ENCODE results near the gene MAP1B. TPM values are rescaled to one million over a fixed set of nuclear protein-coding genes. Genes with fewer than 3 reads are reported as not detected.

Gene MAP1B
- total RNA-seq, 1 experiment from 2014 or later = 8.9 TPM

- TF ChIP-seq, protein P1, sequence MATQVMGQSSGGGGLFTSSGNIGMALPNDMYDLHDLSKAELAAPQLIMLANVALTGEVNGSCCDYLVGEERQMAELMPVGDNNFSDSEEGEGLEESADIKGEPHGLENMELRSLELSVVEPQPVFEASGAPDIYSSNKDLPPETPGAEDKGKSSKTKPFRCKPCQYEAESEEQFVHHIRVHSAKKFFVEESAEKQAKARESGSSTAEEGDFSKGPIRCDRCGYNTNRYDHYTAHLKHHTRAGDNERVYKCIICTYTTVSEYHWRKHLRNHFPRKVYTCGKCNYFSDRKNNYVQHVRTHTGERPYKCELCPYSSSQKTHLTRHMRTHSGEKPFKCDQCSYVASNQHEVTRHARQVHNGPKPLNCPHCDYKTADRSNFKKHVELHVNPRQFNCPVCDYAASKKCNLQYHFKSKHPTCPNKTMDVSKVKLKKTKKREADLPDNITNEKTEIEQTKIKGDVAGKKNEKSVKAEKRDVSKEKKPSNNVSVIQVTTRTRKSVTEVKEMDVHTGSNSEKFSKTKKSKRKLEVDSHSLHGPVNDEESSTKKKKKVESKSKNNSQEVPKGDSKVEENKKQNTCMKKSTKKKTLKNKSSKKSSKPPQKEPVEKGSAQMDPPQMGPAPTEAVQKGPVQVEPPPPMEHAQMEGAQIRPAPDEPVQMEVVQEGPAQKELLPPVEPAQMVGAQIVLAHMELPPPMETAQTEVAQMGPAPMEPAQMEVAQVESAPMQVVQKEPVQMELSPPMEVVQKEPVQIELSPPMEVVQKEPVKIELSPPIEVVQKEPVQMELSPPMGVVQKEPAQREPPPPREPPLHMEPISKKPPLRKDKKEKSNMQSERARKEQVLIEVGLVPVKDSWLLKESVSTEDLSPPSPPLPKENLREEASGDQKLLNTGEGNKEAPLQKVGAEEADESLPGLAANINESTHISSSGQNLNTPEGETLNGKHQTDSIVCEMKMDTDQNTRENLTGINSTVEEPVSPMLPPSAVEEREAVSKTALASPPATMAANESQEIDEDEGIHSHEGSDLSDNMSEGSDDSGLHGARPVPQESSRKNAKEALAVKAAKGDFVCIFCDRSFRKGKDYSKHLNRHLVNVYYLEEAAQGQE (IDR thresholded peaks at IDR 0.05; ENCODE audit: low read depth) = no peak
- no peak for TF ChIP-seq SP1 (IDR thresholded peaks at IDR 0.05; ENCODE audit: low read depth)
- TF ChIP-seq TCF7L2 (IDR thresholded peaks at IDR 0.05; ENCODE audit: borderline replicate concordance, extremely low read depth, insufficient read depth, insufficient read length) = no peak
- no peak for TF ChIP-seq JUND (IDR thresholded peaks at IDR 0.05)
Measured at GRCh38 chr5:72208324-72208926, 101.2 kb downstream of the MAP1B start (continued).

DNA sequence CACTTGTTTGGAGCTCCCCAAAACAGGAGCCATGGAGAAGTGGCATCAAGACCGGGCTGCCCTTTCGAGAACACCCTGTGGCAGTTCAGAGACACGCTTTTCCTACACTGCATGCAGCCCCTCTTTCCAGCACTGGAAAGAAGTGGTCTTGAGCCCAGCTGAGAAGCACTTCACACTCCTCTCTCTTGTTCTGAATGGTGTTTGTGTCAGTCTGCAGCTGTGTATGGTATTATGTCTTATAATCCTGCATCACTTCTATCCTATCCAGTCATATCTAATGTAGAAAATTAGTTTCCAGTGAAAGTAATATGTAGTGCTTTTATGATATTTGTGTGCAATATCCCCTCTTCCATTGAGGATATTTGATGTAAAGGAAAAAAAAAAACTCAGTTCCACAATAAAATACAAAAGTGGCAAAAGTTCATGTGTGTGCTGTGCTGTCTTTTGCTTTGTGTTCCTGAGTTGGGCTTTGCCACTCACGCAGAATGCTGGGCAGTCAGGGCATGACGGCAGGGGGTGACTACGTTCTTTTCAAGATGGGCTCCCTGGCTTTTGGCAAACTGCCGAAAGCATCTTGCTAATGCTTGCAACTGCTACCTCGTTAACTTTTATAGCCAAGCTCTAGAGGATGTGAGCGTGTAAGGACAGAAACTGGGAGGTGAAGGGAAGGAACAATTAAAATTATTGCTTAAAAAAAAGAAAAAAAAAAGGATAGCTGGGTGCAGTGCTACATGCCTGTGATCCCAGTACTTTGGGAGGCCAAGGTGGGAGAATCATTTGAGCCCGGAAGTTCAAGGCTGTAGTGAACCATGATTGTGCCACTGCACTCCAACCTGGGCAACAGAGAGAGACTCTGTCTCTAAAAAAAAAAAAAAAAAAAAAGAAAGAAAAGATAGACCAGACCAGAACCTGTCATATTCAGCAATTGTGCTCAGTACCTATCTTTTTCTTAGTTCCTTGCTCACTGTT lies 102.2 kb downstream of the MAP1B start:
- Histone ChIP-seq H4K20me1 (ENCODE audit: insufficient read depth) (no peaks in the 10 kb centered on the region), H3K27ac (ENCODE audit: low read depth, low read length) (no peak overlapping the region), H3K9me2 (ENCODE audit: insufficient read depth) (no peaks in the 10 kb centered on the region), H3K9me3 (ENCODE audit: control insufficient read depth in 1 of 2, insufficient read depth in 1 of 2, low read depth in 1 of 2, low read length in 2 of 2) (no peaks in the 10 kb centered on the region), H3K79me2 (ENCODE audit: insufficient read depth, low read length) (no peaks in the 10 kb centered on the region), H3K36me3 (ENCODE audit: control insufficient read depth in 1 of 2, insufficient read depth in 2 of 2, low read length in 2 of 2) (no peaks in the 10 kb centered on the region), H3K9ac (ENCODE audit: low read length) (no peak overlapping the region), H3K4me1 (ENCODE audit: control insufficient read depth in 1 of 2, insufficient read depth in 2 of 2, low read length in 2 of 2) (peaks cover 10 to 29% of the 10 kb centered on the region in 2 experiments), H3K4me3 (replicated peaks in 1 of 2; ENCODE audit: low read depth in 1 of 2, low read length in 2 of 2) (no peak overlapping the region), H2AFZ (ENCODE audit: low read depth, low read length, poor library complexity, severe bottlenecking) (no peak overlapping the region), H3K27me3 (ENCODE audit: insufficient read depth, low read length) (no peaks in the 10 kb centered on the region), H3K4me2 (ENCODE audit: low read length) (no peak overlapping the region)
- CTCF ChIA-PET = no interaction called here
- POLR2A ChIA-PET = no interaction called here
- intact Hi-C loops (cut with micrococcal nuclease) = no loop called here
- BruUV-seq (replicated peaks) = no TSS peak
- DNase-seq (ENCODE audit: low read depth, low spot score) (no peak), ATAC-seq (no peak)
- RAD21 ChIA-PET (ENCODE audit: low non-redundant PET in 1 of 2, low total read pairs in 2 of 2, uncharacterized antibody in 2 of 2, unreplicated experiment in 2 of 2) = no interaction called here
- TF ChIP-seq YY1 (IDR thresholded peaks at IDR 0.05; ENCODE audit: extremely low read depth, insufficient replicate concordance, low read depth, low read length) (no peak), MAX (IDR thresholded peaks at IDR 0.05) (no peak), FOSL1 (IDR thresholded peaks at IDR 0.05; ENCODE audit: low read depth) (no peak), CTCF (IDR thresholded peaks at IDR 0.05 in 2 of 3, conservative IDR thresholded peaks at IDR 0.05 in 1 of 3; ENCODE audit: borderline replicate concordance in 1 of 3, insufficient read depth in 1 of 3, low read depth in 2 of 3, low read length in 2 of 3) (no peak), ATF3 (IDR thresholded peaks at IDR 0.05) (no peak), ELF1 (IDR thresholded peaks at IDR 0.05; ENCODE audit: borderline replicate concordance, low read depth) (no peak), TCF7L2 (IDR thresholded peaks at IDR 0.05; ENCODE audit: borderline replicate concordance, extremely low read depth, insufficient read depth, insufficient read length) (no peak), ZFX (IDR thresholded peaks at IDR 0.05) (no peak)
